GM12892 (cell line): Measurements from ENCODE around the gene FAM107B.

Source experiments
- POLR2A ChIP-seq: IDR thresholded peaks from 2 replicates; pipeline ENCODE4 v1.6.1; 2011; ENCODE audit warnings: low read depth, low read length, control low read depth
- POLR2AphosphoS5 ChIP-seq: IDR thresholded peaks from 2 replicates; pipeline ENCODE4 v1.6.1; 2011; ENCODE audit warnings: low read depth, low read length, control low read depth
- TAF1 ChIP-seq: IDR thresholded peaks from 2 replicates; pipeline ENCODE4 v1.6.1; 2011; ENCODE audit warnings: low read depth, mild to moderate bottlenecking, control low read depth, low read length, borderline replicate concordance

- TF ChIP-seq POLR2AphosphoS5 (no peak), TAF1 (no peak), POLR2A (no peak)
Observed at GRCh38 chr10:14470920-14471319, 303.8 kb downstream of the FAM107B start.
